Osteoblast (primary cell): ENCODE results near the gene SLC15A2. TPM values are rescaled to one million over a fixed set of nuclear protein-coding genes. Genes with fewer than 3 reads are reported as not detected.
A peak's percentile ranks its signal among the peaks of the same experiment; 100 is the strongest.

Source experiments
- DNase-seq: peaks from one replicate; pipeline ENCODE4 v3.0.0; 2011; ENCODE audit warnings: low spot score, mixed read lengths; ENCODE audit not compliant: insufficient read length; ENCODE audit errors: missing footprints
- H2AFZ ChIP-seq: 2 replicates; pipeline ENCODE4 v1.6.0; 2011; ENCODE audit warnings: mild to moderate bottlenecking, low read length
- H3K27ac ChIP-seq: 2 replicates; pipeline ENCODE4 v1.5.1; 2011; ENCODE audit warnings: mild to moderate bottlenecking, low read depth, low read length, moderate library complexity
- H3K27me3 ChIP-seq: 2 replicates; pipeline ENCODE4 v1.6.0; 2012; ENCODE audit warnings: mild to moderate bottlenecking, control low read depth, inconsistent platforms, low read length, moderate library complexity; ENCODE audit not compliant: insufficient read depth
- H3K36me3 ChIP-seq: 2 replicates; pipeline ENCODE4 v1.5.1; 2011; ENCODE audit warnings: mild to moderate bottlenecking, low read length, control low read depth, moderate library complexity; ENCODE audit not compliant: insufficient read depth
- H3K4me1 ChIP-seq: 2 replicates; pipeline ENCODE4 v1.5.1; 2011; ENCODE audit warnings: mild to moderate bottlenecking, low read length, control low read depth, moderate library complexity; ENCODE audit not compliant: insufficient read depth
- H3K4me2 ChIP-seq: 2 replicates; pipeline ENCODE4 v1.6.0; 2011; ENCODE audit warnings: mild to moderate bottlenecking, low read length; ENCODE audit not compliant: insufficient read depth
- H3K4me3 ChIP-seq: fragments of 200-600 bp; sonication (generic); 3 replicates; pipeline ENCODE4 v1.5.1; 2012; ENCODE audit warnings: mild to moderate bottlenecking, low read length, inconsistent platforms; ENCODE audit not compliant: insufficient read depth
- H3K79me2 ChIP-seq: 2 replicates; pipeline ENCODE4 v1.6.0; 2012; ENCODE audit warnings: mild to moderate bottlenecking, low read length, control low read depth, inconsistent platforms; ENCODE audit not compliant: insufficient read depth
- H3K9me3 ChIP-seq: 2 replicates; pipeline ENCODE4 v1.5.1; 2011; ENCODE audit warnings: low read depth, low read length, control low read depth
- H4K20me1 ChIP-seq: 2 replicates; pipeline ENCODE4 v1.6.0; 2012; ENCODE audit warnings: mild to moderate bottlenecking, low read length, control low read depth; ENCODE audit not compliant: insufficient read depth
- total RNA-seq: library from RNA; depleted of rRNA; stranded (reverse); fragments of >200 nt; gene quantifications from 2 replicates; pipeline ENCODE4 v1.2.3, GENCODE V29; 2012
- TF ChIP-seq, protein P1 (sequence below): IDR thresholded peaks from 2 replicates; pipeline ENCODE4 v1.5.1; 2011; ENCODE audit warnings: mild to moderate bottlenecking, low read depth, low read length, moderate library complexity; ENCODE audit errors: extremely low read depth

SLC15A2 gene
- total RNA-seq, 1 donor, result under 0.01 TPM

DNA sequence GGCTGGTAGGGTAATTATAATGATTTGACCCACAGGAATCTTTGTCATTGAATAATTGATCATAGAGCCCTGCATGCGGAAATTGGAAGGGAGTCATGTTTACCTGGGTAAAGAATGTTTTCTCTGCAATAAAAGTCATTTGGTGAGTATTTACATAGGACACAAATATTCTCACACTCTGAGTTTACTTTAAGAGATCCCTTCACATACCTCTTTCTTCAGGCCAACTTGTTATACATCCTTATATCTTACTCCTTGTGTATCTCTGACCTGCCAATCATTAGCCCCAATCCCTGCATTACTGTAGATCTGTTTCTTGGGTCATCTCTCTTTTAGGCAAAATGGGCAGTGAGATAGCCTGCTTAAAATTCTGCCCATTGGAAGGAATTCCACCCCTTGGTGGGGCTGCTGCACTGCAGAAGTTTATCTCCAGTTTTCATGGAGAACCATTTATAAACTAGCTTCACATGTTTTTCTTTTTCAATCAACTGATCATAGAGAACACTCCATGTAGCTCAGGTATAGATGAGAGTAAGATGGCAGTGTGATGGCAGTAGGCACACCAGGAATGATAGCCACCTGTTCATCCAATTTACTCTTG, 81.6 kb downstream of the SLC15A2 start:
- H3K4me2 ChIP-seq, result no peak overlapping the region
- TF ChIP-seq, protein P1, sequence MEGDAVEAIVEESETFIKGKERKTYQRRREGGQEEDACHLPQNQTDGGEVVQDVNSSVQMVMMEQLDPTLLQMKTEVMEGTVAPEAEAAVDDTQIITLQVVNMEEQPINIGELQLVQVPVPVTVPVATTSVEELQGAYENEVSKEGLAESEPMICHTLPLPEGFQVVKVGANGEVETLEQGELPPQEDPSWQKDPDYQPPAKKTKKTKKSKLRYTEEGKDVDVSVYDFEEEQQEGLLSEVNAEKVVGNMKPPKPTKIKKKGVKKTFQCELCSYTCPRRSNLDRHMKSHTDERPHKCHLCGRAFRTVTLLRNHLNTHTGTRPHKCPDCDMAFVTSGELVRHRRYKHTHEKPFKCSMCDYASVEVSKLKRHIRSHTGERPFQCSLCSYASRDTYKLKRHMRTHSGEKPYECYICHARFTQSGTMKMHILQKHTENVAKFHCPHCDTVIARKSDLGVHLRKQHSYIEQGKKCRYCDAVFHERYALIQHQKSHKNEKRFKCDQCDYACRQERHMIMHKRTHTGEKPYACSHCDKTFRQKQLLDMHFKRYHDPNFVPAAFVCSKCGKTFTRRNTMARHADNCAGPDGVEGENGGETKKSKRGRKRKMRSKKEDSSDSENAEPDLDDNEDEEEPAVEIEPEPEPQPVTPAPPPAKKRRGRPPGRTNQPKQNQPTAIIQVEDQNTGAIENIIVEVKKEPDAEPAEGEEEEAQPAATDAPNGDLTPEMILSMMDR, result peak; percentile 32
- H3K27ac ChIP-seq, result no peak overlapping the region

DNA sequence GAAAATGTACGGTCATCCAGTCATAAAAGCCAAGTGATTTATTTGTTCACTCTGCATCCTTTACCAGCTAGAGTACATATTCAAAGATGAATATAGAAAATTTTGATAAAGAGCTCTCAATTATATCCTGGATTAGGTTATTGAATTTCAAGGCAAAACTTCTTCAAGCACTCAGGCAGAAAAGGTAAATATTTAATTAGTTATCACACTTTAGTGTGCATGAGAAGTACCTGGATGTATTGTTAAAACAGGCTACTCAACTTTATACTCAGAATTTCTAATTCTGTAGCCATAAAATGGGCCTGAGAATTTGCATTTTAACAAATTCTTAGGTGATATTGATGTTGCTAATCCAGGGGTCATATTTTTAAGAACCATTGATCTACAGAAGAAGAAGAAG, 82.5 kb downstream of the SLC15A2 start:
- Histone ChIP-seq H3K9me3 (no peaks in the 10 kb centered on the region), H3K27ac (no peak overlapping the region), H3K4me1 (no peaks in the 10 kb centered on the region), H3K36me3 (no peaks in the 10 kb centered on the region), H3K4me3 (no peak overlapping the region), H3K79me2 (no peaks in the 10 kb centered on the region), H2AFZ (no peak overlapping the region), H3K27me3 (no peaks in the 10 kb centered on the region), H3K4me2 (no peak overlapping the region), H4K20me1 (no peaks in the 10 kb centered on the region)
- DNase-seq, result no peak
- TF ChIP-seq, protein P1, result no peak

More for the DNA sequence above, 81.6 kb downstream of the SLC15A2 start:
- Histone ChIP-seq H3K36me3 (no peaks in the 10 kb centered on the region), H3K4me1 (no peaks in the 10 kb centered on the region), H2AFZ (no peak overlapping the region), H3K27me3 (no peaks in the 10 kb centered on the region), H3K4me3 (no peak overlapping the region), H3K79me2 (no peaks in the 10 kb centered on the region), H4K20me1 (no peaks in the 10 kb centered on the region), H3K9me3 (no peaks in the 10 kb centered on the region)
- no peak for DNase-seq

DNA sequence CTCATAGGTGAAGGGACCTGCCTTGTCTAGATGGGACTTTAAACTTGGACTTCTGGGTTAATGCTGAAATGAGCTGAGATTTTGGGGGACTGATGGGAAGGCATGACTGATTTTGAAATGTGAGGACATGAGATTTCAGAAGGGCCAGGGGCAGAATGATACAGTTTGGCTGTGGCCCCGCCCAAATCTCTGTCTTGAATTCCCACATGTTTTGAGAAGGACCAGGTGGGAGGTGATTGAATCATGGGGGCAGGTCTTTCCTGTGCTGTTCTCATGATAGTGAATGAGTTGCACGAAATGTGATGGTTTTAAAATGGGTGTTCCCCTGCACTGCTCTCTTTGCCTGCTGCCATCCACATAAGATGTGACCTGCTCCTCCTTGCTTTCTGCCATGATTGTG, 85.0 kb downstream of the SLC15A2 start:
- TF ChIP-seq, protein P1, result no peak
- Histone ChIP-seq H3K27me3 (no peaks in the 10 kb centered on the region), H3K27ac (no peak overlapping the region), H3K4me1 (no peaks in the 10 kb centered on the region), H3K79me2 (no peaks in the 10 kb centered on the region), H3K9me3 (no peaks in the 10 kb centered on the region), H2AFZ (no peak overlapping the region), H4K20me1 (no peaks in the 10 kb centered on the region), H3K36me3 (no peaks in the 10 kb centered on the region), H3K4me3 (no peak overlapping the region), H3K4me2 (no peak overlapping the region)
- no peak for DNase-seq

DNA sequence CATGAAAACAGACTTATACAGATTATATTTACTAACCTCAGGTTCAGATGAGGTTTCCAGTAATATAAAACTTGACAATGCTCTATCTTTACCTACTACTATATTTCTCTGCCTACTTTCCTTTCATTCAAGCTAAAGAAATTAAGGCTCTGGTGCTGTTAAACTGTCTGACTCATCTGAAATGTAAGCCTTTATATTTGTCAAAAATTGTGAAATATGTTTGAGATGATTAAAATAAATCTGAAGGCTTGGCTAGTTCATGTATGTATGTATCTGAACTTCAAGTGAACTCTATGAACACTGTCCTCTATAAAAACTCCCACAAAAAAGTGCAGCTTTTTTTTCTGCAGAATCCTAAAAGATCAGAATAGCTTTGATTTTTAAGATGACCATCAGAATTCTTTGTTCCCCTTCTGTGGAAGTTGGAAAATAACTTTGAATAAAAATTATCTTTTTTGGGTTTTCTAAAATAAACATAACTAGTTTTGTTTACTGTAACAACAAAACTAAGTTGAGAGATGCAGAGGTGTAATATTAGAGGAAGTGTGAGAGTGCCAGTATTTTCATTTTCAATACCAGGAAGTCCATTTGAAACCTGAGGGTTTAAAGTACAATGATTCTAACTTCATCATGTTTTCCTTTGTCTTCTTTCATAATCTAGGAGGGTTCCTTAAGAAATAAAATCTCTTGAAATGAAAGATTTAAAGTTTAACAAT, 85.7 kb downstream of the SLC15A2 start:
- Histone ChIP-seq H3K4me3 (no peak overlapping the region), H3K27ac (no peak overlapping the region), H3K79me2 (no peaks in the 10 kb centered on the region), H3K4me2 (no peak overlapping the region), H3K9me3 (no peaks in the 10 kb centered on the region), H2AFZ (no peak overlapping the region), H3K36me3 (no peaks in the 10 kb centered on the region), H4K20me1 (no peaks in the 10 kb centered on the region), H3K27me3 (no peaks in the 10 kb centered on the region), H3K4me1 (no peaks in the 10 kb centered on the region)
- no peak for DNase-seq
- TF ChIP-seq, protein P1, result no peak
